Neural cell (in vitro differentiated cells): ENCODE results near the gene DDX54. TPM values are rescaled to one million over a fixed set of nuclear protein-coding genes. Genes with fewer than 3 reads are reported as not detected.

ENCODE experiments used
- H2AFZ ChIP-seq: fragments of 200-600, 300-800 bp; sonication (generic), shearing (Covaris generic); 2 replicates; pipeline ENCODE4 v1.6.0; 2014; ENCODE audit warnings: low read depth, mild to moderate bottlenecking, antibody characterized with exemption, low read length, moderate library complexity
- H3F3A ChIP-seq: fragments of 200-600 bp; shearing (Covaris generic); 2 replicates; pipeline ENCODE4 v1.6.1; 2016; ENCODE audit warnings: mild to moderate bottlenecking, moderate library complexity, mixed read lengths, antibody characterized with exemption, low read length; ENCODE audit not compliant: insufficient read depth, poor library complexity, severe bottlenecking
- H3K27ac ChIP-seq: fragments of 200-600, 300-800 bp; sonication (generic), shearing (Covaris generic); 2 replicates; pipeline ENCODE4 v1.5.1; 2014; ENCODE audit warnings: mild to moderate bottlenecking, low read length, moderate library complexity
- H3K27me3 ChIP-seq: fragments of 300-800, 200-600 bp; sonication (generic), shearing (Covaris generic); 2 replicates; pipeline ENCODE4 v1.6.0; 2014; ENCODE audit warnings: mild to moderate bottlenecking, low read depth, low read length, moderate library complexity; ENCODE audit not compliant: insufficient read depth
- H3K36me3 ChIP-seq: fragments of 300-800, 200-600 bp; sonication (generic), shearing (Covaris generic); 2 replicates; pipeline ENCODE4 v1.5.1; 2014; ENCODE audit warnings: mild to moderate bottlenecking, antibody characterized with exemption, low read length, moderate library complexity; ENCODE audit not compliant: insufficient read depth
- H3K4me2 ChIP-seq: fragments of 300-800, 200-600 bp; sonication (generic), shearing (Covaris generic); 2 replicates; pipeline ENCODE4 v1.6.0; 2014; ENCODE audit warnings: mild to moderate bottlenecking, low read length
- H3K4me3 ChIP-seq: fragments of 300-800, 200-600 bp; sonication (generic), shearing (Covaris generic); 2 replicates; pipeline ENCODE4 v1.5.1; 2014; ENCODE audit warnings: mild to moderate bottlenecking, low read length, moderate library complexity
- H3K79me2 ChIP-seq: fragments of 200-600 bp; shearing (Covaris generic); replicated peaks from 2 replicates; pipeline ENCODE4 v1.6.0; 2014; ENCODE audit warnings: mild to moderate bottlenecking, low read length, moderate library complexity; ENCODE audit not compliant: insufficient read depth
- H3K9ac ChIP-seq: fragments of 300-800, 200-600 bp; sonication (generic), shearing (Covaris generic); 2 replicates; pipeline ENCODE4 v1.6.1; 2016; ENCODE audit warnings: mild to moderate bottlenecking, low read length, mixed read lengths
- H3K9me2 ChIP-seq: fragments of 200-600 bp; shearing (Covaris generic); 2 replicates; pipeline ENCODE4 v1.6.1; 2016; ENCODE audit warnings: mild to moderate bottlenecking, low read length, mixed read lengths; ENCODE audit not compliant: insufficient read depth
- H3K9me3 ChIP-seq: fragments of 200-600, 300-800 bp; sonication (generic), shearing (Covaris generic); 2 replicates; pipeline ENCODE4 v1.6.1; 2016; ENCODE audit warnings: mild to moderate bottlenecking, mixed run types, low read length, moderate library complexity, mixed read lengths
- H4K20me1 ChIP-seq: fragments of 200-600 bp; shearing (Covaris generic); 2 replicates; pipeline ENCODE4 v1.6.1; 2016; ENCODE audit warnings: mild to moderate bottlenecking, mixed run types; ENCODE audit not compliant: insufficient read depth
- EP300 ChIP-seq: fragments of 450-650 bp; conservative IDR thresholded peaks from 2 replicates; pipeline ENCODE4 v1.6.1; 2014; ENCODE audit warnings: antibody characterized with exemption, mild to moderate bottlenecking, moderate library complexity; ENCODE audit not compliant: poor library complexity, severe bottlenecking
- EZH2 ChIP-seq: fragments of 200-600, 300-800 bp; shearing (Covaris generic), sonication (generic); IDR thresholded peaks from 2 replicates; pipeline ENCODE4 v1.6.1; 2014; ENCODE audit warnings: antibody characterized with exemption, low read length, borderline replicate concordance, mild to moderate bottlenecking; ENCODE audit not compliant: insufficient read depth, poor library complexity, severe bottlenecking
- MXI1 ChIP-seq: fragments of 450-650 bp; conservative IDR thresholded peaks from 2 replicates; pipeline ENCODE4 v1.6.1; 2014; ENCODE audit warnings: antibody characterized with exemption, mild to moderate bottlenecking; ENCODE audit not compliant: poor library complexity, severe bottlenecking
- POLR2AphosphoS5 ChIP-seq: IDR thresholded peaks from 2 replicates; pipeline ENCODE4 v1.6.1; 2012
- RAD21 ChIP-seq: fragments of 450-650 bp; conservative IDR thresholded peaks from 2 replicates; pipeline ENCODE4 v1.6.1; 2014; ENCODE audit warnings: antibody characterized with exemption, mild to moderate bottlenecking, moderate library complexity
- SMC3 ChIP-seq: fragments of 450-650 bp; conservative IDR thresholded peaks from 2 replicates; pipeline ENCODE4 v1.6.1; 2014; ENCODE audit warnings: antibody characterized with exemption, mild to moderate bottlenecking, moderate library complexity; ENCODE audit not compliant: poor library complexity
- TAF1 ChIP-seq: IDR thresholded peaks from 2 replicates; pipeline ENCODE4 v1.6.1; 2012; ENCODE audit warnings: low read depth
- polyA plus RNA-seq: library from polyadenylated mRNA; depleted of rRNA; stranded (reverse); fragments of >200 nt; gene quantifications from 2 replicates; pipeline ENCODE4 v1.2.3, GENCODE V29; 2014
- TF ChIP-seq, protein P1 (sequence below): IDR thresholded peaks from 2 replicates; pipeline ENCODE4 v1.6.1; 2012; ENCODE audit warnings: borderline replicate concordance

DDX54 gene
- polyA plus RNA-seq, 1 donor from 2014 or later: 63.3 TPM

DNA sequence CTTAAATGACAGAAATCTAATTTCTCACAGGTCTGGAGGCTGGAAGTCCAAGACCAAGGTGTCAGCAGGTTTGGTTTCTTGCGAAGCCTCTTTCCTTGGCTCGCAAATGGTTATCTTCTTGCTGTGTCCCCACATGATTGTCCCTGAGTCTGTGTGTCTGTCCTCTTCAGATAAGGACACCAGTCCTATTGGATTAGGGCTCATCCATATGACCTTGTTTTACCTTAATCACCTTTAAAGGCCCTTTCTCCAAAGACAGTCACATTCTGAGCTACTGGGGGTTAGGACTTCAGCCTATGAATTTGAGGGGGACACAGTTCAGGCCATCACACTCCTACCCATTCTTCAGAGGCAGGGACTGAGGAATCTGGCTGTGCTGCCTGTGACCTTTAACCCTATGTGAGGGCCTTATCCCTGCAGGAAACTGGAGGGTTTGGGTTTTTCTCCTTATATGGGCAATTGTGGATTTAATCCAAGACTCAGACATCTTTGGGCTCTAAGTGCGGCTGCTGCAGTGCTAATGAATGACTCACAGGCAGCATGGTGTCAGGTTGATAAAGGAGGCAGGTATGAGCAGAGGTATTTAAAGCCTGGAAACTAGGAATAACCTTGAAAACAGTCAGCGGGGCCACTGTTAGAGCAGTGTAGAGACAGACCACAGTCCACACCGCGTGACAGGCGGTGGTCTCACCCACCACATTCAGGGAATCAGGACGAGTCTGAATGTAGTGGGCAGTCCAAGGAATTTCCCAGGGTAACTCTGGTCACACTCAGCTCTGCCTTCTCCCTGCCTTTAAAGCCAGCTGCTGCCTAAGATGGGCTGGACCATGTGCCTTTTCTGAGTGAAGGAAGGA lies 46.2 kb upstream of the DDX54 start:
- no peaks in the 10 kb centered on the region for H3K27me3 ChIP-seq
- no peaks in the 10 kb centered on the region for H3F3A ChIP-seq
- no peaks in the 10 kb centered on the region for H3K9me2 ChIP-seq
- no peaks in the 10 kb centered on the region for H3K36me3 ChIP-seq
- no peak overlapping the region for H2AFZ ChIP-seq
- no peaks in the 10 kb centered on the region for H4K20me1 ChIP-seq
- no peak for TF ChIP-seq MXI1
- TF ChIP-seq EZH2: no peak
- TF ChIP-seq TAF1: no peak
- TF ChIP-seq EP300: no peak
- no peak overlapping the region for H3K4me3 ChIP-seq
- no peaks in the 10 kb centered on the region for H3K79me2 ChIP-seq
- peaks cover 6% of the 10 kb centered on the region for H3K9me3 ChIP-seq
- H3K4me2 ChIP-seq: no peak overlapping the region
- H3K9ac ChIP-seq: no peak overlapping the region
- no peak overlapping the region for H3K27ac ChIP-seq

DNA sequence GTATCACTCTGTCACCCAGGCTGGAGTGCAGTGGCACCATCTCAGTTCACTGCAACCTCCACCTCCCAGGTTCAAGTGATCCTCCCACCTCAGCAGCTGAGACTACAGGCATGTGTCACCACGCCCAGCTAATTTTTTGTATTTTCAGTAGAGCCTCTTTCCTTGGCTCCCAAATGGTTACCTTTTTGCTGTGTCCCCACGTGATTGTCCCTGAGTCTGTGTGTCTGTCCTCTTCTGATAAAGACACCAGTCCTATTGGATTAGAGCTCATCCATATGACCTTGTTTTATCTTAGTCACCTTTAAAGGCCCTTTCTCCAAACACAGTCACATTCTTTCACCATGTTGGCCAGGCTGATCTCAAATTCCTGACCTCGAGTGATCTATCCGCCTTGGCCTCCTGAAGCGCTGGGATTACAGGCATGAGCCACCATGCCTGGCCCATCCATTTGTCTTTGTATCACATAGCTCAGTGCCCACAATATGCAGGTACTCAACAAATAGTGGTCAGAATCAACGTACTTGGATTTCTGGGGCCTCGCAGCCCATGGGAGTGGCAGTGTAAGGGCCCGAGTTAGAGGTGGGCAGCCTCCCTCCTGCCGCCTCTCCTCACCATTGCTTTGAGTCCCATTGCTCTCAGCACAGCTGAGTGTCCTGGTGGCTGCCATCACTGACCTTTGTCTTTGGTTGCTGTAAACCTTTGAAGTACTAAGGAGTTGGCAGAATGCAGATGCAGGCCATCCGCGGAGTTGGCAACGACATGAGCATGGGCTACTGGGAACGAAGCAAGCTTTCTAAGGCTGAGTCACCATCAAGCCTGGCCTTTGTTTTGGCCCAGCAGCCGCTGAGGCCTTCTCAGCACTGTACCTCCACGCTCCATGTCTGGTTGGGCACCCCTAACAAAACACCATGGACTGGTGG lies 45.3 kb upstream of the DDX54 start:
- H3F3A ChIP-seq: no peaks in the 10 kb centered on the region

DNA sequence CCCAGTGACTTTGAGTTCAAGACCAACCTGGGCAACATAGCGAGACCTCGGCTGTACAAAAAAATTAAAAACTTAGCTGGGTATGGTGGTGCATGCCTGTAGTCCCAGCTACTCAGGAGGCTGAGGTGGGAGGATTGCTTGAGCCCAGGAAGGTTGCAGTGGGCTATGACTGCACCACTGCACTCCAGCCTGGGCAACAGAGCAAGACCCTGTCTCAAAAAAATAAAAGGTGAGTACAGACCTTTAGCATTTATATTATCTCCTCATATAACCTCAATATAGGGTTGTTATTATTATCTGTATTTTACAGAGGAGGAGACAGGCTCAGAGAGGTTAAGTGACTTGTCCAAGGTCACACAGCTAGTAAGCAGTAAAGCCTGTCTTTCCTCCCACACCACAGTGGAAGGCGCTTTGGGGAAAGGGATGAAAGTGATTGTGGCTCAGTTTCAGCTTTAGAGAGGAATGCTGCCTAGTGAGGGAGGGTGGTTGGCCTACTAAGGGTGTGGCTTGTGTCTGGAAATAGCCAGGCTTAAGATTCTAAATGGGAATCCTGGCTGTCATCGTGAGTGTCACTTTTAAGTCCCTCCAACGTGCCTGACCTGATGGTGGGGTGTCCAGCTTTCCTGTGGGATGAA lies 43.2 kb upstream of the DDX54 start:
- Histone ChIP-seq H3K9me2 (no peaks in the 10 kb centered on the region), H4K20me1 (no peaks in the 10 kb centered on the region), H3F3A (no peaks in the 10 kb centered on the region)
- no peak for TF ChIP-seq TAF1
- no peak for TF ChIP-seq POLR2AphosphoS5
- TF ChIP-seq RAD21: no peak
- TF ChIP-seq, protein P1, sequence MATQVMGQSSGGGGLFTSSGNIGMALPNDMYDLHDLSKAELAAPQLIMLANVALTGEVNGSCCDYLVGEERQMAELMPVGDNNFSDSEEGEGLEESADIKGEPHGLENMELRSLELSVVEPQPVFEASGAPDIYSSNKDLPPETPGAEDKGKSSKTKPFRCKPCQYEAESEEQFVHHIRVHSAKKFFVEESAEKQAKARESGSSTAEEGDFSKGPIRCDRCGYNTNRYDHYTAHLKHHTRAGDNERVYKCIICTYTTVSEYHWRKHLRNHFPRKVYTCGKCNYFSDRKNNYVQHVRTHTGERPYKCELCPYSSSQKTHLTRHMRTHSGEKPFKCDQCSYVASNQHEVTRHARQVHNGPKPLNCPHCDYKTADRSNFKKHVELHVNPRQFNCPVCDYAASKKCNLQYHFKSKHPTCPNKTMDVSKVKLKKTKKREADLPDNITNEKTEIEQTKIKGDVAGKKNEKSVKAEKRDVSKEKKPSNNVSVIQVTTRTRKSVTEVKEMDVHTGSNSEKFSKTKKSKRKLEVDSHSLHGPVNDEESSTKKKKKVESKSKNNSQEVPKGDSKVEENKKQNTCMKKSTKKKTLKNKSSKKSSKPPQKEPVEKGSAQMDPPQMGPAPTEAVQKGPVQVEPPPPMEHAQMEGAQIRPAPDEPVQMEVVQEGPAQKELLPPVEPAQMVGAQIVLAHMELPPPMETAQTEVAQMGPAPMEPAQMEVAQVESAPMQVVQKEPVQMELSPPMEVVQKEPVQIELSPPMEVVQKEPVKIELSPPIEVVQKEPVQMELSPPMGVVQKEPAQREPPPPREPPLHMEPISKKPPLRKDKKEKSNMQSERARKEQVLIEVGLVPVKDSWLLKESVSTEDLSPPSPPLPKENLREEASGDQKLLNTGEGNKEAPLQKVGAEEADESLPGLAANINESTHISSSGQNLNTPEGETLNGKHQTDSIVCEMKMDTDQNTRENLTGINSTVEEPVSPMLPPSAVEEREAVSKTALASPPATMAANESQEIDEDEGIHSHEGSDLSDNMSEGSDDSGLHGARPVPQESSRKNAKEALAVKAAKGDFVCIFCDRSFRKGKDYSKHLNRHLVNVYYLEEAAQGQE: no peak
- TF ChIP-seq MXI1: no peak
- TF ChIP-seq SMC3: no peak

More for the DNA sequence above, 45.3 kb upstream of the DDX54 start:
- H3K27me3 ChIP-seq: no peaks in the 10 kb centered on the region
- H4K20me1 ChIP-seq: no peaks in the 10 kb centered on the region
- H3K9me3 ChIP-seq: peaks cover 6% of the 10 kb centered on the region
- H3K4me2 ChIP-seq: no peak overlapping the region
- no peaks in the 10 kb centered on the region for H3K36me3 ChIP-seq
- no peak overlapping the region for H3K4me3 ChIP-seq
- H3K79me2 ChIP-seq: no peaks in the 10 kb centered on the region
- TF ChIP-seq, protein P1: no peak
- no peak overlapping the region for H3K27ac ChIP-seq
- no peaks in the 10 kb centered on the region for H3K9me2 ChIP-seq
- no peak overlapping the region for H2AFZ ChIP-seq
- H3K9ac ChIP-seq: no peak overlapping the region

More for the DNA sequence above, 43.2 kb upstream of the DDX54 start:
- no peak overlapping the region for H3K27ac ChIP-seq
- no peaks in the 10 kb centered on the region for H3K27me3 ChIP-seq
- no peaks in the 10 kb centered on the region for H3K79me2 ChIP-seq
- H3K4me2 ChIP-seq: no peak overlapping the region
- no peaks in the 10 kb centered on the region for H3K36me3 ChIP-seq
- H2AFZ ChIP-seq: no peak overlapping the region
- peaks cover 6% of the 10 kb centered on the region for H3K9me3 ChIP-seq
- no peak overlapping the region for H3K4me3 ChIP-seq
- H3K9ac ChIP-seq: no peak overlapping the region
